ENCODE measurements around the gene CTAGE1. TPM values are rescaled to one million over a fixed set of nuclear protein-coding genes. Genes with fewer than 3 reads are reported as not detected.
A peak's percentile ranks its signal among the peaks of the same experiment; 100 is the strongest.
"Not testable (repeated sequence)": the region's sequence is repeated elsewhere in the genome, so short reads cannot be mapped to it uniquely, and the experiment has no call there.

Gene CTAGE1
- polyA plus RNA-seq, 4 donors: 0.05 TPM; not detected in 3

GRCh38 chr18:22394428-22394827 is 23.3 kb downstream of the CTAGE1 start:
- DNase-seq (ENCODE audit: low read depth in 4 of 4, low spot score in 3 of 4): no peak

GRCh38 chr18:22393164-22393563 is 24.6 kb downstream of the CTAGE1 start:
- not testable (repeated sequence) for DNase-seq (ENCODE audit: low read depth in 4 of 4, low spot score in 3 of 4)

- DNase-seq (ENCODE audit: low read depth in 4 of 4, low spot score in 3 of 4): peak in 2 of 4 donors; percentile 12 to 22
These were observed 26.0 kb downstream of the CTAGE1 start for GRCh38 chr18:22391407-22392345.

- DNase-seq (ENCODE audit: low read depth in 4 of 4, low spot score in 3 of 4): no peak
These were observed 29.9 kb downstream of the CTAGE1 start for GRCh38 chr18:22387787-22388186.

GRCh38 chr18:22387364-22387763 is 30.4 kb downstream of the CTAGE1 start:
- no peak for DNase-seq (ENCODE audit: low read depth in 4 of 4, low spot score in 3 of 4)

- no peak for DNase-seq (ENCODE audit: low read depth in 4 of 4, low spot score in 3 of 4)
These were observed 32.0 kb downstream of the CTAGE1 start for GRCh38 chr18:22385718-22386117.

- DNase-seq (ENCODE audit: low read depth in 4 of 4, low spot score in 3 of 4): no peak
These were observed 38.9 kb downstream of the CTAGE1 start for GRCh38 chr18:22378672-22379282.

GRCh38 chr18:22377769-22378168 is 39.9 kb downstream of the CTAGE1 start:
- no peak for DNase-seq (ENCODE audit: low read depth in 4 of 4, low spot score in 3 of 4)

- no peak for DNase-seq (ENCODE audit: low read depth in 4 of 4, low spot score in 3 of 4)
These were observed 47.3 kb downstream of the CTAGE1 start for GRCh38 chr18:22370414-22370813.

GRCh38 chr18:22368021-22368420 is 49.7 kb downstream of the CTAGE1 start:
- DNase-seq (ENCODE audit: low read depth in 4 of 4, low spot score in 3 of 4): no peak

- no peak for DNase-seq (ENCODE audit: low read depth in 4 of 4, low spot score in 3 of 4)
These were observed 50.4 kb downstream of the CTAGE1 start for GRCh38 chr18:22367303-22367702.

GRCh38 chr18:22363867-22364463 is 53.8 kb downstream of the CTAGE1 start:
- DNase-seq (ENCODE audit: low read depth in 4 of 4, low spot score in 3 of 4): no peak

Other genes with a start within 250 kb of the CTAGE1 start
- 10 to 100 TPM in 2 of 4 donors, 1 to 10 TPM in 2; 8.1 to 13.5 (median 10.9) TPM for gene GATA6, start 248.3 kb downstream of the CTAGE1 start, polyA plus RNA-seq (ENCODE audit: insufficient read length in 4 of 4)

Measured in left renal pelvis (tissue), 4 donors.